Glutamatergic neuron (in vitro differentiated cells): Measurements from ENCODE around the gene TSPAN3. TPM values are rescaled to one million over a fixed set of nuclear protein-coding genes. Genes with fewer than 3 reads are reported as not detected.
A peak's percentile ranks its signal among the peaks of the same experiment; 100 is the strongest.

Experiments
- DNase-seq: peaks from one replicate; pipeline ENCODE4 v3.0.0; 2022
- H3K27ac Mint-ChIP-seq: one replicate; pipeline ENCODE4 v1.8.0; 2020; ENCODE audit warnings: mild to moderate bottlenecking, mixed read lengths, inconsistent platforms; ENCODE audit not compliant: unreplicated experiment
- H3K27me3 Mint-ChIP-seq: one replicate; pipeline ENCODE4 v1.8.0; 2020; ENCODE audit warnings: mild to moderate bottlenecking, moderate library complexity, mixed read lengths, inconsistent platforms; ENCODE audit not compliant: unreplicated experiment
- H3K36me3 Mint-ChIP-seq: one replicate; pipeline ENCODE4 v1.8.0; 2020; ENCODE audit warnings: mild to moderate bottlenecking, mixed read lengths, inconsistent platforms; ENCODE audit not compliant: unreplicated experiment
- H3K4me1 Mint-ChIP-seq: one replicate; pipeline ENCODE4 v1.8.0; 2020; ENCODE audit warnings: mild to moderate bottlenecking, low read depth, mixed read lengths, inconsistent platforms; ENCODE audit not compliant: unreplicated experiment
- H3K4me3 Mint-ChIP-seq: one replicate; pipeline ENCODE4 v1.8.0; 2020; ENCODE audit warnings: mild to moderate bottlenecking, mixed read lengths, inconsistent platforms; ENCODE audit not compliant: unreplicated experiment
- H3K9me3 Mint-ChIP-seq: one replicate; pipeline ENCODE4 v1.8.0; 2020; ENCODE audit warnings: mild to moderate bottlenecking, moderate library complexity, mixed read lengths, inconsistent platforms; ENCODE audit not compliant: unreplicated experiment
- CTCF ChIP-seq: fragments of 200-600 bp; sonication (generic); IDR thresholded peaks from one replicate; pipeline ENCODE4 v1.5.0; 2021; ENCODE audit not compliant: partially characterized antibody, unreplicated experiment
- total RNA-seq: library from RNA; stranded (reverse); fragmentation: NEBNext Ultra II Directional; extraction: Animal tissue kit (Norgen Biotek cat#: 25700); gene quantifications from one replicate; pipeline ENCODE4 v1.2.1, GENCODE V29; 2021; ENCODE audit not compliant: unreplicated experiment

The TSPAN3 gene
- total RNA-seq, 1 donor from 2014 or later: 190 TPM

- Mint-ChIP-seq H3K4me3 (no peak overlapping the region), H3K36me3 (no peaks in the 10 kb centered on the region), H3K9me3 (peaks cover under 1% of the 10 kb centered on the region), H3K4me1 (peaks cover 12% of the 10 kb centered on the region), H3K27me3 (peaks cover 2% of the 10 kb centered on the region), H3K27ac (no peak overlapping the region)
- DNase-seq: no peak
- TF ChIP-seq CTCF: no peak
These were observed 53.7 kb downstream of the TSPAN3 start for GRCh38 chr15:77017091-77017660.

- no peak for DNase-seq
- TF ChIP-seq CTCF: no peak
- no peaks in the 10 kb centered on the region for H3K9me3 Mint-ChIP-seq
- peaks cover 2% of the 10 kb centered on the region for H3K27me3 Mint-ChIP-seq
- peaks cover 10% of the 10 kb centered on the region for H3K4me1 Mint-ChIP-seq
- H3K27ac Mint-ChIP-seq: no peak overlapping the region
- H3K36me3 Mint-ChIP-seq: no peaks in the 10 kb centered on the region
- no peak overlapping the region for H3K4me3 Mint-ChIP-seq
These were observed 54.6 kb downstream of the TSPAN3 start for GRCh38 chr15:77016321-77016695.

- Mint-ChIP-seq H3K36me3 (no peaks in the 10 kb centered on the region), H3K9me3 (no peaks in the 10 kb centered on the region)
- TF ChIP-seq CTCF: no peak
These were observed 55.1 kb downstream of the TSPAN3 start for GRCh38 chr15:77015646-77016320.

GRCh38 chr15:77014132-77015081 is 56.5 kb downstream of the TSPAN3 start:
- no peaks in the 10 kb centered on the region for H3K9me3 Mint-ChIP-seq
- no peaks in the 10 kb centered on the region for H3K36me3 Mint-ChIP-seq
- peaks cover 9% of the 10 kb centered on the region for H3K4me1 Mint-ChIP-seq
- H3K27ac Mint-ChIP-seq: no peak overlapping the region
- no peak for TF ChIP-seq CTCF
- H3K4me3 Mint-ChIP-seq: no peak overlapping the region
- peaks cover 4% of the 10 kb centered on the region for H3K27me3 Mint-ChIP-seq
- no peak for DNase-seq

More at GRCh38 chr15:77015646-77016320, 55.1 kb downstream of the TSPAN3 start:
- DNase-seq: peak; percentile 73
- peaks cover 10% of the 10 kb centered on the region for H3K4me1 Mint-ChIP-seq
- H3K27me3 Mint-ChIP-seq: peaks cover 2% of the 10 kb centered on the region
- H3K4me3 Mint-ChIP-seq: no peak overlapping the region
- no peak overlapping the region for H3K27ac Mint-ChIP-seq

GRCh38 chr15:77013776-77014131 is 57.2 kb downstream of the TSPAN3 start:
- Mint-ChIP-seq H3K4me1 (peaks cover 9% of the 10 kb centered on the region), H3K9me3 (no peaks in the 10 kb centered on the region), H3K4me3 (no peak overlapping the region), H3K27ac (no peak overlapping the region), H3K36me3 (no peaks in the 10 kb centered on the region), H3K27me3 (peaks cover 4% of the 10 kb centered on the region)
- DNase-seq: no peak
- no peak for TF ChIP-seq CTCF
